CD14-positive monocyte (primary cell): ENCODE results near the gene IGF2R. TPM values are rescaled to one million over a fixed set of nuclear protein-coding genes. Genes with fewer than 3 reads are reported as not detected.

ENCODE experiments used
- DNase-seq, 3 donors: peaks; one replicate each; pipeline ENCODE4 v3.0.0-alpha.2; 2011 to 2022
- H2AFZ ChIP-seq: 2 replicates; pipeline ENCODE4 v1.6.0; 2012; ENCODE audit warnings: mild to moderate bottlenecking, low read depth, low read length, inconsistent platforms; ENCODE audit not compliant: insufficient read depth, poor library complexity, severe bottlenecking
- H3K27ac ChIP-seq, 2 donors: 1 replicate in 1 of 2; 2 replicates in 1 of 2; pipeline ENCODE4 v1.5.1; 2012 to 2013; ENCODE audit warnings: low read length in 2 of 2, control low read depth in 1 of 2, inconsistent platforms in 1 of 2, low read depth in 1 of 2, mild to moderate bottlenecking in 1 of 2
- H3K27me3 ChIP-seq, 2 donors: one replicate each; pipeline versions ENCODE4 v1.6.0 to v1.6.1; 2011 to 2013; ENCODE audit warnings: low read length in 2 of 2; ENCODE audit not compliant: control insufficient read depth in 2 of 2, insufficient read depth in 2 of 2
- H3K36me3 ChIP-seq, 2 donors: replicated peaks in 1 of 2; 1 replicate in 1 of 2; 2 replicates in 1 of 2; pipeline versions ENCODE4 v1.5.1 to v1.6.1; 2012 to 2013; ENCODE audit warnings: low read length in 2 of 2, control low read depth in 1 of 2, inconsistent platforms in 1 of 2, mild to moderate bottlenecking in 1 of 2; ENCODE audit not compliant: insufficient read depth in 2 of 2, control insufficient read depth in 1 of 2
- H3K4me1 ChIP-seq, 2 donors: 1 replicate in 1 of 2; 2 replicates in 1 of 2; pipeline versions ENCODE4 v1.5.1 to v1.6.1; 2012 to 2013; ENCODE audit warnings: low read length in 2 of 2, control low read depth in 1 of 2, inconsistent platforms in 1 of 2, mild to moderate bottlenecking in 1 of 2, moderate library complexity in 1 of 2; ENCODE audit not compliant: insufficient read depth in 2 of 2, control insufficient read depth in 1 of 2
- H3K4me2 ChIP-seq: replicated peaks from 2 replicates; pipeline ENCODE3; 2012; ENCODE audit warnings: low read length, moderate library complexity, mild to moderate bottlenecking; ENCODE audit not compliant: poor library complexity, severe bottlenecking; ENCODE audit errors: extremely low read depth
- H3K4me3 ChIP-seq, 3 experiments: fragments of 200-600 bp in 1 of 3; sonication (generic) in 1 of 3; replicated peaks in 1 of 3; 1 replicate in 2 of 3; 2 replicates in 1 of 3; pipeline ENCODE4 v1.5.1; 2011 to 2013; ENCODE audit warnings: low read length in 3 of 3, mild to moderate bottlenecking in 3 of 3, control low read depth in 2 of 3, low read depth in 2 of 3, inconsistent platforms in 1 of 3, moderate library complexity in 1 of 3
- H3K79me2 ChIP-seq: 2 replicates; pipeline ENCODE4 v1.6.0; 2012; ENCODE audit warnings: mild to moderate bottlenecking, control low read depth, inconsistent platforms, low read length, moderate library complexity; ENCODE audit not compliant: insufficient read depth
- H3K9ac ChIP-seq: 2 replicates; pipeline ENCODE4 v1.6.0; 2017; ENCODE audit warnings: low read length, mild to moderate bottlenecking; ENCODE audit not compliant: insufficient read depth, poor library complexity, severe bottlenecking
- H3K9me3 ChIP-seq, 2 donors: replicated peaks in 1 of 2; 1 replicate in 1 of 2; 2 replicates in 1 of 2; pipeline versions ENCODE4 v1.5.1 to v1.6.1; 2012 to 2013; ENCODE audit warnings: low read length in 2 of 2, control low read depth in 1 of 2; ENCODE audit not compliant: control insufficient read depth in 1 of 2, insufficient read depth in 1 of 2
- H4K20me1 ChIP-seq: 2 replicates; pipeline ENCODE4 v1.6.0; 2012; ENCODE audit warnings: mild to moderate bottlenecking, low read length, control low read depth, moderate library complexity; ENCODE audit not compliant: insufficient read depth
- H3K27ac Mint-ChIP-seq, 7 donors: one replicate each; pipeline ENCODE4 v1.8.0; 2020; ENCODE audit warnings: mild to moderate bottlenecking in 7 of 7, mixed read lengths in 7 of 7, moderate library complexity in 6 of 7, inconsistent platforms in 2 of 7
- H3K27me3 Mint-ChIP-seq, 3 donors: one replicate each; pipeline ENCODE4 v1.8.0; 2021 to 2022; ENCODE audit warnings: low read depth in 3 of 3, mild to moderate bottlenecking in 3 of 3, mixed read lengths in 3 of 3, moderate library complexity in 3 of 3, inconsistent platforms in 1 of 3
- H3K36me3 Mint-ChIP-seq, 2 donors: one replicate each; pipeline ENCODE4 v1.8.0; 2020; ENCODE audit warnings: mixed read lengths in 2 of 2, inconsistent platforms in 1 of 2, mild to moderate bottlenecking in 1 of 2
- H3K4me1 Mint-ChIP-seq: one replicate; pipeline ENCODE4 v1.8.0; 2020; ENCODE audit warnings: mild to moderate bottlenecking, mixed read lengths
- H3K4me3 Mint-ChIP-seq, 2 donors: one replicate each; pipeline ENCODE4 v1.8.0; 2020; ENCODE audit warnings: mild to moderate bottlenecking in 2 of 2, mixed read lengths in 2 of 2, moderate library complexity in 1 of 2
- H3K9me3 Mint-ChIP-seq, 7 donors: one replicate each; pipeline ENCODE4 v1.8.0; 2020 to 2022; ENCODE audit warnings: mixed read lengths in 7 of 7, mild to moderate bottlenecking in 6 of 7, moderate library complexity in 6 of 7, inconsistent platforms in 2 of 7
- CTCF ChIP-seq: fragments of 200-600 bp; IDR thresholded peaks from one replicate; pipeline ENCODE4 v1.8.0; 2022; ENCODE audit warnings: antibody characterized with exemption, mild to moderate bottlenecking
- WGBS: methylation state at CpG from one replicate; pipeline ENCODE4 v1.1.5; 2013; ENCODE audit warnings: missing lambda C conversion rate; ENCODE audit not compliant: insufficient coverage; 5-methylcytosine and 5-hydroxymethylcytosine counted together
- intact Hi-C, 2 donors: fragments of 100-400 bp; cut with micrococcal nuclease; formaldehyde crosslinking; loops; one replicate each; pipeline versions ENCODE4 v1.15.0 to v1.15.1; 2023
- polyA plus RNA-seq, 3 donors: library from polyadenylated mRNA; depleted of rRNA in 1 of 3; unstranded in 2 of 3; stranded (reverse) in 1 of 3; fragments of 300-500 nt in 2 of 3; fragments of >200 nt in 1 of 3; fragmentation: Illumina TruSeq in 2 of 3; gene quantifications; 1 replicate in 2 of 3; 2 replicates in 1 of 3; pipeline ENCODE4 v1.2.3, GENCODE V29; 2012 to 2021

IGF2R gene
- polyA plus RNA-seq, 3 donors = 6.9 to 44.8 (median 8.2) TPM

- Mint-ChIP-seq H3K9me3 (peaks cover 7 to 19% (median 9%) of the 10 kb centered on the region in 7 donors), H3K27ac (peak overlapping the region in 1 of 7 donors; percentile 74), H3K4me3 (no peak overlapping the region), H3K4me1 (peaks cover 9% of the 10 kb centered on the region), H3K36me3 (no peaks in the 10 kb centered on the region), H3K27me3 (peaks cover 6 to 10% (median 9%) of the 10 kb centered on the region in 3 donors)
- H3K27me3 ChIP-seq = peaks cover 3 to 4% of the 10 kb centered on the region in 2 donors
- H3K36me3 ChIP-seq = no peaks in the 10 kb centered on the region
- H2AFZ ChIP-seq = no peak overlapping the region
- H3K27ac ChIP-seq = no peak overlapping the region
- H3K4me3 ChIP-seq = no peak overlapping the region
- 93% methylated on average over 5 of the region's 5 CpGs for WGBS
- H3K4me2 ChIP-seq = no peak overlapping the region
- no peaks in the 10 kb centered on the region for H3K4me1 ChIP-seq
- H3K9me3 ChIP-seq = peaks cover 5% of the 10 kb centered on the region in 2 donors
- intact Hi-C loops = no loop called here
- no peaks in the 10 kb centered on the region for H4K20me1 ChIP-seq
- no peaks in the 10 kb centered on the region for H3K79me2 ChIP-seq
- TF ChIP-seq CTCF = no peak
- no peak for DNase-seq
- no peak overlapping the region for H3K9ac ChIP-seq
Observed at GRCh38 chr6:159926542-159927203, 42.2 kb upstream of the IGF2R start.

- no peak overlapping the region for H3K4me3 ChIP-seq
- H3K9me3 ChIP-seq = no peaks in the 10 kb centered on the region
- H4K20me1 ChIP-seq = no peaks in the 10 kb centered on the region
- TF ChIP-seq CTCF = no peak
- H3K27ac ChIP-seq = no peak overlapping the region
- Mint-ChIP-seq H3K4me1 (peaks cover 9% of the 10 kb centered on the region), H3K9me3 (peaks cover 0 to 3% (median 0%) of the 10 kb centered on the region in 7 donors), H3K27me3 (peaks cover 9 to 22% (median 19%) of the 10 kb centered on the region in 3 donors), H3K4me3 (no peak overlapping the region), H3K36me3 (no peaks in the 10 kb centered on the region), H3K27ac (no peak overlapping the region)
- H3K4me2 ChIP-seq = no peak overlapping the region
- H3K27me3 ChIP-seq = peaks cover 3 to 10% of the 10 kb centered on the region in 2 donors
- H3K9ac ChIP-seq = no peak overlapping the region
- H2AFZ ChIP-seq = peak overlapping the region; percentile 8
- peak in 1 of 3 donors; percentile 16 for DNase-seq
- H3K4me1 ChIP-seq = no peaks in the 10 kb centered on the region
- 39% methylated on average over 2 of the region's 8 CpGs for WGBS
- no peaks in the 10 kb centered on the region for H3K36me3 ChIP-seq
- no peaks in the 10 kb centered on the region for H3K79me2 ChIP-seq
- intact Hi-C loops = no loop called here
Observed at GRCh38 chr6:159929819-159930218, 39.1 kb upstream of the IGF2R start.
